ENCODE results near the gene QRICH1.

DNA sequence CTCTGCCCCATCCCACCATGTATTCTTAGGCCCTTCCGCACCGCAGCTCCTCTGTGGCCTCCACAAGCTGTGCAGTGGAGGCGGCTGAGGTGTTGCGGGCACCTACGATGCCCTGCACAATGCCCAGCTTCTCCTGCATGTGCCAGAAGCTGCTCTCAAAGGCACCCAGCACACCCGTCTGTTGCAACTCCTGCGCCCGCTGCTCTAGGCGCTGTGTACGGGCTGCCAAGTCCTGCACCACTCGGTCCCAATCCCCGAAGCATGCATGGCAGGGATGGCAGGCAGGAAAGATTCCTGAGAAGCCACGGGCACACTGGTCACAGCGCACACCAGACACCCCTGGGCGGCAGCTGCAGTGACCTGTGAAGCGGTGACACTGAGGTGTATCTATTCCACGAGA is 29.8 kb upstream of the QRICH1 start:
- TF ChIP-seq, protein P1, sequence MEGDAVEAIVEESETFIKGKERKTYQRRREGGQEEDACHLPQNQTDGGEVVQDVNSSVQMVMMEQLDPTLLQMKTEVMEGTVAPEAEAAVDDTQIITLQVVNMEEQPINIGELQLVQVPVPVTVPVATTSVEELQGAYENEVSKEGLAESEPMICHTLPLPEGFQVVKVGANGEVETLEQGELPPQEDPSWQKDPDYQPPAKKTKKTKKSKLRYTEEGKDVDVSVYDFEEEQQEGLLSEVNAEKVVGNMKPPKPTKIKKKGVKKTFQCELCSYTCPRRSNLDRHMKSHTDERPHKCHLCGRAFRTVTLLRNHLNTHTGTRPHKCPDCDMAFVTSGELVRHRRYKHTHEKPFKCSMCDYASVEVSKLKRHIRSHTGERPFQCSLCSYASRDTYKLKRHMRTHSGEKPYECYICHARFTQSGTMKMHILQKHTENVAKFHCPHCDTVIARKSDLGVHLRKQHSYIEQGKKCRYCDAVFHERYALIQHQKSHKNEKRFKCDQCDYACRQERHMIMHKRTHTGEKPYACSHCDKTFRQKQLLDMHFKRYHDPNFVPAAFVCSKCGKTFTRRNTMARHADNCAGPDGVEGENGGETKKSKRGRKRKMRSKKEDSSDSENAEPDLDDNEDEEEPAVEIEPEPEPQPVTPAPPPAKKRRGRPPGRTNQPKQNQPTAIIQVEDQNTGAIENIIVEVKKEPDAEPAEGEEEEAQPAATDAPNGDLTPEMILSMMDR (conservative IDR thresholded peaks at IDR 0.05; ENCODE audit: low read depth, low read length), result no peak
- TF ChIP-seq EZH2 (IDR thresholded peaks at IDR 0.05; ENCODE audit: borderline replicate concordance, low read depth, low read length, poor library complexity, severe bottlenecking), result no peak
